Common myeloid progenitor, CD34-positive (primary cell): ENCODE results near the gene KRTDAP.

Source experiments
- CTCF ChIA-PET: fragments of 350-600 bp; sonication (Branson Sonifier 250); formaldehyde crosslinking; loops from one replicate; lab custom pipeline; 2021; ENCODE audit warnings: antibody characterized with exemption; lab: Charles Lee
- POLR2A ChIA-PET: fragments of 350-600 bp; sonication (Branson Sonifier 250); formaldehyde crosslinking; loops from one replicate; lab custom pipeline; 2021; ENCODE audit warnings: antibody characterized with exemption; lab: Charles Lee
- DNase-seq, 3 donors: peaks; one replicate each; pipeline versions ENCODE4 v3.0.0 to v3.0.0-alpha.2; 2013
- H3K27ac ChIP-seq, 2 experiments: 1 replicate in 1 of 2; 2 replicates in 1 of 2; pipeline ENCODE4 v1.7.0; 2013; ENCODE audit warnings: inconsistent platforms in 2 of 2, low read length in 2 of 2, mild to moderate bottlenecking in 2 of 2, low read depth in 1 of 2, moderate library complexity in 1 of 2; ENCODE audit not compliant: severe bottlenecking in 2 of 2, insufficient read depth in 1 of 2, poor library complexity in 1 of 2
- H3K27me3 ChIP-seq, 5 experiments: replicated peaks in 2 of 5; 1 replicate in 3 of 5; 2 replicates in 2 of 5; pipeline versions ENCODE4 v1.6.1 to v1.7.0; 2013; ENCODE audit warnings: low read length in 4 of 5, mild to moderate bottlenecking in 2 of 5, moderate library complexity in 2 of 5, inconsistent platforms in 1 of 5; ENCODE audit not compliant: insufficient read depth in 5 of 5, control insufficient read depth in 4 of 5
- H3K36me3 ChIP-seq, 4 experiments: 1 replicate in 2 of 4; 2 replicates in 2 of 4; pipeline versions ENCODE4 v1.6.1 to v1.7.0; 2013; ENCODE audit warnings: low read length in 3 of 4, control low read depth in 1 of 4, mild to moderate bottlenecking in 1 of 4; ENCODE audit not compliant: control insufficient read depth in 4 of 4, insufficient read depth in 4 of 4
- H3K4me1 ChIP-seq, 4 experiments: 1 replicate in 3 of 4; 2 replicates in 1 of 4; pipeline versions ENCODE4 v1.6.1 to v1.7.1; 2013; ENCODE audit warnings: low read length in 3 of 4, mild to moderate bottlenecking in 3 of 4, control low read depth in 1 of 4, inconsistent platforms in 1 of 4, moderate library complexity in 1 of 4; ENCODE audit not compliant: control insufficient read depth in 4 of 4, insufficient read depth in 4 of 4; ENCODE audit errors: control extremely low read depth in 1 of 4
- H3K4me3 ChIP-seq, 7 experiments: 1 replicate in 4 of 7; 2 replicates in 3 of 7; pipeline versions ENCODE4 v1.5.1 to v1.7.0; 2013; ENCODE audit warnings: mild to moderate bottlenecking in 7 of 7, low read length in 6 of 7, moderate library complexity in 6 of 7, inconsistent platforms in 2 of 7, low read depth in 2 of 7, control low read depth in 1 of 7; ENCODE audit not compliant: insufficient read depth in 4 of 7, control insufficient read depth in 1 of 7; ENCODE audit errors: extremely low read depth in 1 of 7
- H3K9me3 ChIP-seq, 5 experiments: 1 replicate in 4 of 5; 2 replicates in 1 of 5; pipeline versions ENCODE4 v1.6.1 to v1.7.1; 2013; ENCODE audit warnings: low read length in 4 of 5, mild to moderate bottlenecking in 2 of 5, inconsistent platforms in 1 of 5, low read depth in 1 of 5, moderate library complexity in 1 of 5; ENCODE audit not compliant: control insufficient read depth in 4 of 5, insufficient read depth in 2 of 5; ENCODE audit errors: control extremely low read depth in 1 of 5
- WGBS: methylation state at CpG from one replicate; pipeline ENCODE4 v1.1.5; 2013; ENCODE audit not compliant: insufficient coverage; 5-methylcytosine and 5-hydroxymethylcytosine counted together

KRTDAP gene

DNA sequence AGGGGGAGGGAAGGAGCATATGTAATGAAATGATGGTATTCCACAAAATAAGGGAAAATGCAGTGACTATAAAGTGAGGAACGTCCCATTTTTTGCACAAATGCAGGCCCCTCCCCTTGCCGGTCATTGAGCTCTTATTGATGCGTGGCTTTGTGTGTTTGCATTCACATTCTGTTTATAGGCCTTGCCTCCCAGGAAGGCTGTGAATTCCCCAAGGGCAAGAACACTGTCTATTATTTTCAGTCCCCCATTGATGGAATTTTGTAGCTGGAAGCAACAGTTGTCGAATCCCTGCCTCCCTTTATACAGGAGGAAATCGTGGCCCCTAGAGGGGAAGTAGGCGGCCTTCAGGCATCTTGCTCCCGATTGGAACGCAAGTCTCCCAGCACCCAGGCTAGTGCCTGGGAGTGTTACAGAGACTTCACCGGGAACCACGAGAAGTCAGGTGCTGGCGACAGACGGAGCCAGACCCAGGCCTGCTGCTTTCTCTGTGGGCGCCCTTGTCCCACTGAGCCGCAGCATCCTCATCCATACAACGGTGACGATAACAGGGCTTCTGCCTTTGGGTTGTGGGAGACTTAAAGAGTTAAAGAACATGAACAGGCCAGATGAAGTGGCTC is 31.0 kb upstream of the KRTDAP start:
- Histone ChIP-seq H3K27me3 (peaks cover 0 to 3% (median 0%) of the 10 kb centered on the region in 5 experiments), H3K4me1 (no peaks in the 10 kb centered on the region), H3K27ac (no peak overlapping the region), H3K36me3 (no peaks in the 10 kb centered on the region), H3K4me3 (no peak overlapping the region), H3K9me3 (no peaks in the 10 kb centered on the region)
- POLR2A ChIA-PET: no interaction called here
- DNase-seq: no peak
- CTCF ChIA-PET: interaction anchor here (1.2 to 1.9 kb wide), 3 partner anchors 9 to 28 kb away, joined by 3 to 7 read pairs (median 3); no protein-coding TSS in a partner anchor
- 93% methylated on average over 16 of the region's 16 CpGs for WGBS

DNA sequence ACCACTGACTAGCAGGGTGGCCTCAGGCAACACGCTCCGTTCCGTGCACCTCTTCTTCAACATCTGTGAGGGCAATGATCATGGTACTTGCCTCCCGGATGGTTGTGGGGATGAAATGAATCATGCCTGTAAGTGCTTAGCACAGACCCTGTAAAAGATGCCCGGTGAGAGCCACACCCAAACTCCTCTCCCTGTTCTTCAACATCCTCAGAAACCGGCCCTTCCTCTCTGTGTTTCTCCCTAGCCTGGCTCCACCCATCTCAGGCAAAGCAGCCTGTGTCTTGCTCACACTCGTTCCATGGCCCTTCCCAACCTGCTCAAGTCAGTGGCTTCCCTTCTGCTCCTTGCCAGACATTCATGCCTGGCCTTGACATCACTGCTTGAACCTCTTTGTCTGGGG is 29.0 kb upstream of the KRTDAP start:
- CTCF ChIA-PET: interaction anchor here (1.2 to 1.7 kb wide), 3 partner anchors 10 to 11 kb away, joined by 3 to 4 read pairs (median 3); no protein-coding TSS in a partner anchor

GRCh38 chr19:35518313-35518712 is 28.0 kb upstream of the KRTDAP start:
- 87% methylated on average over 5 of the region's 6 CpGs for WGBS
- Histone ChIP-seq H3K27ac (no peak overlapping the region), H3K36me3 (no peaks in the 10 kb centered on the region), H3K4me1 (peaks cover 0 to 2% (median 0%) of the 10 kb centered on the region in 4 experiments), H3K9me3 (no peaks in the 10 kb centered on the region), H3K4me3 (no peak overlapping the region), H3K27me3 (peaks cover 0 to 11% (median 3%) of the 10 kb centered on the region in 5 experiments)
- ChIA-PET CTCF (interaction anchor here (1.2 to 1.7 kb wide), 2 partner anchors 9 to 10 kb away, joined by 3 to 4 read pairs; no protein-coding TSS in a partner anchor), POLR2A (no interaction called here)
- DNase-seq: no peak

More for the DNA sequence above, 29.0 kb upstream of the KRTDAP start:
- Histone ChIP-seq H3K4me1 (no peaks in the 10 kb centered on the region), H3K36me3 (no peaks in the 10 kb centered on the region), H3K4me3 (no peak overlapping the region), H3K27me3 (peaks cover 0 to 3% (median 2%) of the 10 kb centered on the region in 5 experiments), H3K27ac (no peak overlapping the region), H3K9me3 (no peaks in the 10 kb centered on the region)
- 70% methylated on average over 2 of the region's 7 CpGs for WGBS
- no peak for DNase-seq
- POLR2A ChIA-PET: no interaction called here

DNA sequence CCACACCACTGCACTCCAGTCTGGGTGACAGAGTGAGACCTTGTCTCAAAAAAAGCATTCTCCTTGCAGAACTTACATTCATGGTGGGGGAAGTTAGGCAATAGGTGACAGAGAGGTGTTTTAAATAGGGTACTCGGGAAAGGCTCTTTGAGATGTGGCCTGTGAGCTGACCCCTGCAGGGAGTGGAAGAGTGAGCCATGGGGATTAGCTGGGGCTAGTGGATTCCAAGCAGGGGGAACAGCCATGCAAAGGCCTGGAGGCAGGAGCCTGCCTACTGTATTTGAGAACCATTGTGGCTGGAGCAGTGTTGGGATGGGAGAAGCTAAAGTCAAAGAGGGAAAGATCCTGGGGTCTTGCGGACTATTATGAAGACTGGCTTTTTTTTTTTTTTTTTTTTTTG is 27.1 kb upstream of the KRTDAP start:
- Histone ChIP-seq H3K4me3 (no peak overlapping the region), H3K36me3 (no peaks in the 10 kb centered on the region), H3K27me3 (peaks cover 0 to 19% (median 8%) of the 10 kb centered on the region in 5 experiments), H3K27ac (no peak overlapping the region), H3K9me3 (no peaks in the 10 kb centered on the region), H3K4me1 (peaks cover 0 to 2% (median 0%) of the 10 kb centered on the region in 4 experiments)
- 100% methylated on average over 1 of the region's 2 CpGs for WGBS
- DNase-seq: no peak
- POLR2A ChIA-PET: no interaction called here
- CTCF ChIA-PET: interaction anchor here (1.0 to 1.6 kb wide), 5 partner anchors 9 to 160 kb away, joined by 3 to 4 read pairs (median 3); no protein-coding TSS in a partner anchor

- ChIA-PET POLR2A (no interaction called here), CTCF (interaction anchor here (0.6 to 1.7 kb wide), 8 partner anchors 8 to 104 kb away, joined by 3 to 5 read pairs (median 4); no protein-coding TSS in a partner anchor)
- Histone ChIP-seq H3K9me3 (no peaks in the 10 kb centered on the region), H3K4me3 (no peak overlapping the region), H3K27me3 (peaks cover 0 to 21% (median 12%) of the 10 kb centered on the region in 5 experiments), H3K4me1 (peaks cover 0 to 2% (median 0%) of the 10 kb centered on the region in 4 experiments), H3K36me3 (no peaks in the 10 kb centered on the region), H3K27ac (no peak overlapping the region)
- no peak for DNase-seq
- no CpG with 5 or more reads among the region's 3 CpGs for WGBS
Measured at GRCh38 chr19:35516310-35516709, 26.0 kb upstream of the KRTDAP start.

DNA sequence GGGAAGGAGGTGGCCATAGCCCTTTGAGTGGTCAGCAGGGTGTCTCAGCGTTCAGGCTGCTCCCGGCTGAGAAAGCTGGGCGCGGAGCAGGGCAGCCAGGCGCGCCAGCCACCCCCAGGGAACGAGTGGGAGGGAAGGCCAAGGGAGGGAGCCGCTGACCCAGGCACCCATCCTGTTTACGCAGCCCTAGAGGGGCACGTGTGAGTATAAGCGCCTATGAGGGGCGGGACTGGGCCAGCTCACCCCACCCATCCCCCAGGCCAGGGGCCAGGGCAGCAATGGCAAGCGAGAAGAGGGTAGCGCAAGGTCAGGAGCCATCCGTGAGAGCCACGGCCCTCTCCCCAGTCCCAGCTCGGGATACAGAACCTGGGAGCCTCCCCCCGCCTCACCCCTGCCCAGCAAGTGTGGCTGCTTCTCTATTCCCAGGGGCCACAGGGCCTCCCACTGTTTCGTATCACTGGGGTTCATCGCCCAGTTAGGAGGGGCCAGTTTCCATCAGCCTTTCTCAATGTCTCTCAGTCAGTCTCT is 24.1 kb upstream of the KRTDAP start:
- 46% methylated on average over 15 of the region's 20 CpGs for WGBS
- Histone ChIP-seq H3K27me3 (peaks cover 0 to 41% (median 20%) of the 10 kb centered on the region in 5 experiments), H3K4me3 (no peak overlapping the region), H3K9me3 (no peaks in the 10 kb centered on the region), H3K36me3 (no peaks in the 10 kb centered on the region), H3K27ac (no peak overlapping the region), H3K4me1 (peaks cover 0 to 16% (median 13%) of the 10 kb centered on the region in 4 experiments)
- ChIA-PET POLR2A (no interaction called here), CTCF (interaction anchor here (1.0 to 1.5 kb wide), 3 partner anchors 9 to 303 kb away, joined by 3 to 4 read pairs (median 3); no protein-coding TSS in a partner anchor)
- DNase-seq: no peak
